Urinary bladder (tissue), 4 donors: ENCODE data around the gene CHAC2. TPM values are rescaled to one million over a fixed set of nuclear protein-coding genes. Genes with fewer than 3 reads are reported as not detected.
"Not testable (repeated sequence)": the region's sequence is repeated elsewhere in the genome, so short reads cannot be mapped to it uniquely, and the experiment has no call there.

Source experiments
- DNase-seq: peaks from one replicate; pipeline ENCODE4 v3.0.0-alpha.2; 2015; ENCODE audit errors: extremely low spot score
- H3K27ac ChIP-seq: one replicate; pipeline ENCODE4 v1.5.1; 2013; ENCODE audit warnings: low read depth, mild to moderate bottlenecking, moderate library complexity
- H3K36me3 ChIP-seq: one replicate; pipeline ENCODE4 v1.6.1; 2013; ENCODE audit warnings: mild to moderate bottlenecking, moderate library complexity; ENCODE audit not compliant: insufficient read depth
- H3K4me1 ChIP-seq: one replicate; pipeline ENCODE4 v1.6.1; 2013; ENCODE audit warnings: mild to moderate bottlenecking, moderate library complexity; ENCODE audit not compliant: insufficient read depth
- H3K4me3 ChIP-seq: one replicate; pipeline ENCODE4 v1.5.1; 2013; ENCODE audit warnings: low read depth, low read length
- WGBS: extraction: QIAGEN DNeasy Blood & Tissue Kit; methylation state at CpG from one replicate; pipeline ENCODE4 v1.1.7; 2013; 5-methylcytosine and 5-hydroxymethylcytosine counted together
- polyA plus RNA-seq: library from polyadenylated mRNA; stranded (reverse); fragments of 200-250 nt; gene quantifications from one replicate; pipeline ENCODE4 v1.2.3, GENCODE V29; 2013
- total RNA-seq: library from RNA; depleted of rRNA; stranded (reverse); fragments of >200 nt; gene quantifications from one replicate; pipeline ENCODE4 v1.2.3, GENCODE V29; 2014
- donor health status: healthy with polysubstance abuse.
- donor health status: healthy.

Gene CHAC2
- total and polyA plus RNA-seq, 2 donors = 1.4 to 2.3 TPM

- not testable (repeated sequence) for DNase-seq, H3K4me1 ChIP-seq, H3K36me3 ChIP-seq, H3K27ac ChIP-seq, H3K4me3 ChIP-seq
- 90% methylated on average over 9 of the region's 9 CpGs for WGBS
Measured at GRCh38 chr2:53823639-53824038, 56.0 kb downstream of the CHAC2 start.

Other genes starting within 250 kb of the CHAC2 start
- gene ASB3, start 19.1 kb downstream of the CHAC2 start, total RNA-seq = 51.2 TPM
- 9.0 TPM for gene ASB3, start 19.1 kb downstream of the CHAC2 start, polyA plus RNA-seq
- gene ERLEC1, start 19.2 kb downstream of the CHAC2 start, total RNA-seq = 97.7 TPM
- gene ERLEC1, start 19.2 kb downstream of the CHAC2 start, polyA plus RNA-seq = 49.7 TPM
- 2.7 TPM for gene GPR75, start 92.2 kb downstream of the CHAC2 start, total RNA-seq
- 0.81 TPM for gene GPR75, start 92.2 kb downstream of the CHAC2 start, polyA plus RNA-seq
- 100 TPM for gene PSME4, start 203.2 kb downstream of the CHAC2 start, total RNA-seq
- 19.6 TPM for gene PSME4, start 203.2 kb downstream of the CHAC2 start, polyA plus RNA-seq